HuH-7 (cell line): Measurements from ENCODE around the gene CTSZ.
"Not testable (repeated sequence)": the region's sequence is repeated elsewhere in the genome, so short reads cannot be mapped to it uniquely, and the experiment has no call there.

ENCODE experiments used
- DNase-seq: peaks from one replicate; pipeline ENCODE4 v3.0.0; 2011; ENCODE audit warnings: low spot score

Gene CTSZ

GRCh38 chr20:59013031-59013951, 6.2 kb upstream of the CTSZ start:
- no peak for DNase-seq

GRCh38 chr20:59011874-59012157, 4.8 kb upstream of the CTSZ start:
- not testable (repeated sequence) for DNase-seq

GRCh38 chr20:59010995-59011873, 4.2 kb upstream of the CTSZ start:
- no peak for DNase-seq

- DNase-seq, result no peak
Measured at GRCh38 chr20:59010321-59010994, 3.4 kb upstream of the CTSZ start.

- no peak for DNase-seq
Measured at GRCh38 chr20:59008715-59009336, 1.8 kb upstream of the CTSZ start.

- no peak for DNase-seq
Measured at GRCh38 chr20:59007665-59008511, 834 bp upstream of the CTSZ start.

- no peak for DNase-seq
Measured at GRCh38 chr20:59006167-59006863, 739 bp downstream of the CTSZ start.

GRCh38 chr20:59005523-59006166, 1.4 kb downstream of the CTSZ start:
- no peak for DNase-seq

- DNase-seq, result no peak
Measured at GRCh38 chr20:59004763-59005522, 2.1 kb downstream of the CTSZ start.

GRCh38 chr20:59004493-59004762, 2.6 kb downstream of the CTSZ start:
- DNase-seq, result no peak

GRCh38 chr20:59003836-59004492, 3.1 kb downstream of the CTSZ start:
- DNase-seq, result no peak

- DNase-seq, result no peak
Measured at GRCh38 chr20:59002874-59003399, 4.1 kb downstream of the CTSZ start.

GRCh38 chr20:59002388-59002787, 4.7 kb downstream of the CTSZ start:
- DNase-seq, result no peak

GRCh38 chr20:59001449-59002171, 5.4 kb downstream of the CTSZ start:
- DNase-seq, result no peak

GRCh38 chr20:59001068-59001448, 6.0 kb downstream of the CTSZ start:
- no peak for DNase-seq

GRCh38 chr20:59000326-59000725, 6.7 kb downstream of the CTSZ start:
- no peak for DNase-seq

- no peak for DNase-seq
Measured at GRCh38 chr20:58998656-58999055, 8.4 kb downstream of the CTSZ start.

GRCh38 chr20:58997141-58997770, 9.8 kb downstream of the CTSZ start:
- no peak for DNase-seq
